Smooth muscle cell of the umbilical artery (primary cell): ENCODE measurements around the gene NHLRC4. TPM values are rescaled to one million over a fixed set of nuclear protein-coding genes. Genes with fewer than 3 reads are reported as not detected.

Source experiments
- total RNA-seq: library from RNA; depleted of rRNA; stranded (reverse); fragments of >200 nt; gene quantifications from 2 replicates; pipeline ENCODE4 v1.2.3, GENCODE V29; 2014

The NHLRC4 gene, protein sequence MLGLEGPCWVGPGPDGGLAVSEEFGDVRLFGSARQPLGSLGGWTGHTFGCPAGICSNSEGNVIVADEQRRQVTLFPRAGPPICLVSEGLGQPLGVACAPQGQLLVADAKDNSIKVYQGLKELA
- 0.97 and 1.5 TPM in 2 replicates for total RNA-seq

DNA sequence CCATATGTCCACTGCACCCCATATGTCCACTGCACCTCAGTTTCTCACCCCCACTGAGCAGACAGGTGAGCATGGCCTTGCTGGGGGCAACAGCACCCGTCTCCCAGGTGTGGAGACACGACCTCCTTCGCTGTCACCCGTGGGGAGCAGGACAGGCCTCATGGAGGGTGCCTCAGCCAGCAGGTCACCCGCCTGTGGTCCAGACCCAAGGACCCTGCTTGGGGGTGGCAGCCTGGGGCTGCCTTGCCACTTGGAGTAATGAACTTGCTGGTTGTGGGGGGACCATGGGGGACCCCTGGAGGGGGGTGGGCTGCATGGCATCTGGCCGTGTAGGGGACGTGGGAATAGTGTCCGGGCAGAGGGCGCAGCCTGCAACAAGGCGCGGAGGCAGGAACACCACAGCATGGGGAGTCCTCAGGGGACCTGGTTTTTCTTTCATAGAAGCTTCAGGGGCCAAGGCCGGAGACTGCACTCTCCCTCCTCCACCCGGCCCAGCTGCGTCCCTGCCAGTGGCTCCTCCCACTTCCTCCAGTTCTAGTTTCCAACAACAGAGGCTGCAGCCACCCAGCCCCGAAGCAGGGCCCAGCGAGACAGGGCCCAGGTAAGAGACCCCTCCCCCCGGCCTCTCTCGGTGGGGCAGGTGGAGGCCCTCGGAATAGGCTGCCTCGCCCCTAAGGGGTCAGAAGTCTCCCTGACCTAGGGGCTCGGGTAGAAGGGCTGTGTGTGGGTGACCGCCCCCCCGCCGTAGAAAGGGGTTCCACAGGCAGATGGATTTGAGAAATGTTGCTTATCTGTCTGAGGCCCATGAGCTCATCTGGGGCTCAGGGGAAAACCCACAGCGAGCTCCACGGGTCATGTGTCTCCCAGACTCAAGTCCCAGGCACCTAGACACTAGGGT is at the start of gene NHLRC4:
NHLRC4 (plus strand) TSS at position 531 of the 898 bp plus-strand sequence. CDS start 1,043 bp downstream, outside the sequence.

DNA sequence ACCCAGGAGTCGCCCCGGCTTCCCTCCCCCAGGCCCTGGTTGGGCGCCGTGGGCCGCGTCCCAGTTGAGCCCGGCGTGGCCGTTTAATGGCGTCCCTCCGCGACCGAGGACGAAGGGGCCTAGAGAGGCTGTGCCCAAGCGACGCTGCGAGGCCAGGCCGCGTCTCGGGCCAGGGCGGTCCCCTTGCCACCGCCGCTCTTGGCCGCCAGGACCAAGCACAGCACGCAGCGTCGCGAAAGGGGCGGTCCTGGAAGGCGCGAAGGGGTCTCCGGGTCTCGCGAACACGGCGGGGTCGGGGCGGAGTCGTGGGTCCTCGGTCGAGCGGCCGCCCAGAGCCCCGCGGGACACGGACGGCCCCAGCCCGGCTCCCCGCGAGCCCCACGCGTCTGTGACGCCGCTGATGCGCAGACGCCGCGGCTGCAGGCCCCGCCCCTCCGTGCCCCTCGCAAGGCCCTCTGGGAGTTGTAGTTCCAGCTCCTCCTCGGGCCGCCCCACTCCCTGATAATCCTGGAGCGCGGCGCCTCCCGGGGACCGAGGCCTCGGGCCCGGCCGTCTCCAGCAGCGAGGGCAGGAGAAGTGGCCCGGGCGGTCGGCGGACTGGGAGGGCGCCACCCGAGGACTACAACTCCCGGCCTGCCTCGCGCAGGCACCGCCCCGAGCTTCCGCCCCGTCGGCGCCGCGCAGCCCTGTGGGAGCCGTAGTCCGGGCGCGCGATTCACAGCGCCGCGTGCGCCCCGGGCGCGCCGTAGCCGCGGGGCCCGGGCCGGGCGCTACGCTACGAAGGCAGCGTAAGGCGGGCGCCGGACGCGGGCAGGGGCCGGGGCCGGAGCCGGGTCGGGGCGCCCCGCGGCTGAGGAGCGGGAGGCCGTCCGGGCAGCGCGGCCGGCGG is 39.5 kb upstream of the NHLRC4 start, which contains the start of gene CAPN15:
CAPN15 (plus strand) TSS at position 698 of the 889 bp plus-strand sequence. CDS start 19,127 bp downstream, outside the sequence.

DNA sequence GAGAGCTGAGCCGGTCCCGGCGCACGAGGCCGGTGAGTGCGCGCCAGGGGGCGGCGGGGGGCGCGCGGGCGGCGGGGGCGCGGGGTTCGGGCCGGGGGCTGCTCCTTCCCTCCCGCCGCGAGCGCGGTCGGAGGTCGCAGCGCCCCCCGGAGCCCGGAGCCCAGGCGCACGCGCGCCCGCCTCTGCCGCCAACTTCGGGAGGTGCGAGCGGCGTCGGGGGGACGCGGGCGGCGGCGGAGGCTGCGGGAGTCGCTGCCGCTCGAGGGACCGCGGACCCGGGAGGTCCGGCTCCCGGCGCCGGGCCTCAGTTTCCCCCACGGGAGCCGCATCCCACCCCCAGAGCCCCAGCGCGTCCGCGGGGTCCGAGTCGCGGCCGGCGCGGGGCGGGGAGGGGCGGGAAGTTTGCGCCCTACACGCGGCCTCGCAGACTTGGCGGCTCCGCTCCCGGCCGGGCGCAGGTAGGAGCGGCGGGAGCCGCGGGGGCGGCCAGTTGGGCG is 6.6 kb upstream of the NHLRC4 start, which contains the start of gene PRR35:
PRR35 (plus strand) TSS at position 191 of the 497 bp plus-strand sequence. CDS start 2,901 bp downstream, outside the sequence.

DNA sequence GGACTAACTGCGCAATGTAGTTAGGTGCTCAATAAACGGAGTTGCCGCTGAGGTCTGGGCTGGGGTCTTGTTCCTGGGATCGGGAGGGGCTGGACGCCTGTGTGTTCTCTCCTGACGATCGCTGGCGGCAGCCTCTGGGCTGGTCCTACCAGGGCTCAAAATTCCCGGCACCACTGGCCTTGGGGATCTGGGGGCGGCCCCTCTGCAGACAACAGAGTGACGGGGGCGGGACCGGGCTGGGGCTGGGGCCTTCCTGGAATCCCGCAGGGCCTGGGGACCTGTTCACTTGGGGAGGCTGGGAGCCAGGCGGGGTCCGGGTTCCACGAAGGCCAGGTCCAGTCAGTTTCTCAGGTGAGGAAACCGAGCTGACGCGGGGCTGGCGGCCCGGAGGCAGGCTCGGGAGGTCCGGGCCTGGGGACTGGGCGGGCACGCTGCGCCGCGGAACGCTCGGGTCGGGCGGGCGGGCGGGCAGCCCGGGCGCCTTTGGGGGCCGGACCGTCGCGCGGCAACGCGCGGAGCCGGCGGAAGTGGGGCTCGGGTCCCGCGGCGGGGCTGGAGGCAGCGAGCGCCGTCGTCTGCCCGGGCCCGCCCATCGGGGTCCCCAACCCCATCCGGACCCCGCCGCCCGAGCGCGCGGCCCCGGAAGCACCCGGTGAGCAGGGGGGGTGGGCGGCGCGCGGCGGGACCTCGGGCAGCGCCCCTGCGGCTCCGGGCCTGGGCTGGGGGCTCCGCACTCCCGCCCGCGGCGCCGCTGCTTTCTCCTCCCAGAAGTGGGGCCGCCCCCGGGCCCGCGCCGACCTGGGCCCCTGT is 2.8 kb downstream of the NHLRC4 start, which contains the start of gene PIGQ:
PIGQ (plus strand) TSS at position 524 of the 810 bp plus-strand sequence. CDS start 4,107 bp downstream, outside the sequence.

DNA sequence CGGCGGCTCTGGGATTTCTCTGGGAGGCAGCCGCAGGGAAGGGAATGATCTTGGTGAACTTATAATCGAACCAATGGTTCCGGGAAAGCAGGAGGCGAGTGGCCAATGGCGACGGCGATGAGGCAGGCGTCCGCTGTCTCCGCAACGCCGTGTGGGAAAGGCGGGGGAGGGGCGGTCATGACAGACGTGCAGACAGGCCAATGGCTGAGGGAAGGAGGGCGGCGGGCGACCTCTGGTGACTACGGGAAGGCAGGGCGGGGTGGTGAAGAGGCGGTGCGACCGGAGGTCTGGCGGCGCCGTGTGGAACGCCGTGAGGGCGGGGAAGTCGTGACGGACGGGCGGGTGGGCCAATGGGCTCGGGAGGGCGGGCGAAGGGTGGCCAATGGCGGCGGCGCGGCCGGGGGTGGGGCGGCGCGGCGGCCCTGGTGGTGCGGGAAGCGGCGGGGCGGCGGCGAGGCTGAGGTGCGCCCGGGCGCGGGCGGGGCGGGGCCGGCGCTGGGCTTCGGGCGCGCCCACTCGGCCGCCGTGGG is 22.9 kb downstream of the NHLRC4 start, which contains the start of gene RAB40C:
RAB40C (plus strand) TSS at position 409 of the 530 bp plus-strand sequence. CDS start 226 bp downstream, outside the sequence.

Other genes starting within 250 kb of the NHLRC4 start
- 16.6 and 30.8 TPM in 2 replicates for gene AXIN1, start 214.3 kb upstream of the NHLRC4 start, total RNA-seq
- gene MRPL28, start 196.5 kb upstream of the NHLRC4 start, total RNA-seq, result 51.7 and 69.3 TPM in 2 replicates
- gene PGAP6, start 185.0 kb upstream of the NHLRC4 start, total RNA-seq, result 59.7 and 107 TPM in 2 replicates
- 63.2 and 80.6 TPM in 2 replicates for gene NME4, start 169.8 kb upstream of the NHLRC4 start, total RNA-seq
- 7.1 and 11.8 TPM in 2 replicates for gene DECR2, start 165.1 kb upstream of the NHLRC4 start, total RNA-seq
- 18.7 and 32.6 TPM in 2 replicates for gene RAB11FIP3, start 141.4 kb upstream of the NHLRC4 start, total RNA-seq
- 26.7 and 52.6 TPM in 2 replicates for gene CAPN15, start 39.3 kb upstream of the NHLRC4 start, total RNA-seq
- not detected in 2 replicates for gene PRR35, start 6.6 kb upstream of the NHLRC4 start, total RNA-seq
- 25.8 and 26.2 TPM in 2 replicates for gene PIGQ, start 3.0 kb downstream of the NHLRC4 start, total RNA-seq
- gene RAB40C, start 23.1 kb downstream of the NHLRC4 start, total RNA-seq, result 11.3 and 15.8 TPM in 2 replicates
- gene WFIKKN1, start 64.0 kb downstream of the NHLRC4 start, total RNA-seq, result under 0.01 and 0.46 TPM in 2 replicates
- gene METTL26, start 69.3 kb downstream of the NHLRC4 start, total RNA-seq, result 69.5 and 83.7 TPM in 2 replicates
- gene MCRIP2, start 74.8 kb downstream of the NHLRC4 start, total RNA-seq, result 10.3 and 22.3 TPM in 2 replicates
- gene WDR90, start 82.4 kb downstream of the NHLRC4 start, total RNA-seq, result 11.0 and 19.6 TPM in 2 replicates
- 32.7 and 66.1 TPM in 2 replicates for gene RHOT2, start 101.1 kb downstream of the NHLRC4 start, total RNA-seq
- gene RHBDL1, start 108.7 kb downstream of the NHLRC4 start, total RNA-seq, result 4.6 and 6.5 TPM in 2 replicates
- gene STUB1, start 113.4 kb downstream of the NHLRC4 start, total RNA-seq, result 95.6 and 120 TPM in 2 replicates
- gene JMJD8, start 117.3 kb downstream of the NHLRC4 start, total RNA-seq, result 35.6 and 39.6 TPM in 2 replicates
- gene WDR24, start 123.4 kb downstream of the NHLRC4 start, total RNA-seq, result 5.3 and 7.9 TPM in 2 replicates
- gene FBXL16, start 138.8 kb downstream of the NHLRC4 start, total RNA-seq, result 0.28 and 0.59 TPM in 2 replicates
- gene METRN, start 148.1 kb downstream of the NHLRC4 start, total RNA-seq, result 75.4 and 85.8 TPM in 2 replicates
- gene ANTKMT, start 154.1 kb downstream of the NHLRC4 start, total RNA-seq, result 19.4 and 39.8 TPM in 2 replicates
- 2.1 and 4.9 TPM in 2 replicates for gene CCDC78, start 159.4 kb downstream of the NHLRC4 start, total RNA-seq
- 18.7 and 19.6 TPM in 2 replicates for gene HAGHL, start 160.1 kb downstream of the NHLRC4 start, total RNA-seq
- 21.5 and 28.8 TPM in 2 replicates for gene CIAO3, start 174.0 kb downstream of the NHLRC4 start, total RNA-seq
- not detected in 2 replicates for gene MSLN, start 193.7 kb downstream of the NHLRC4 start, total RNA-seq
- 19.3 and 31.1 TPM in 2 replicates for gene RPUSD1, start 221.4 kb downstream of the NHLRC4 start, total RNA-seq
- 5.3 and 15.8 TPM in 2 replicates for gene CHTF18, start 221.6 kb downstream of the NHLRC4 start, total RNA-seq
- gene GNG13, start 233.7 kb downstream of the NHLRC4 start, total RNA-seq, result not detected in 2 replicates